Stimulated activated CD8-positive, alpha-beta memory T cell treated with anti-CD3 and anti-CD28 coated beads, Interleukin-4, amount 100 ng/mL, for 1 hour (primary cell): ENCODE results near the gene CLRN1.

Experiments used
- DNase-seq, 2 donors: peaks; one replicate each; pipeline ENCODE4 v3.0.0-alpha.2; 2020; ENCODE audit warnings: low read depth in 2 of 2, low spot score in 1 of 2

The CLRN1 gene

GRCh38 chr3:150978566-150979148 lies 6.1 kb upstream of the CLRN1 start:
- no peak for DNase-seq

GRCh38 chr3:150975992-150976368 lies 3.5 kb upstream of the CLRN1 start:
- DNase-seq, result no peak

- DNase-seq, result no peak
Observed at GRCh38 chr3:150975086-150975991, 2.8 kb upstream of the CLRN1 start.

DNA sequence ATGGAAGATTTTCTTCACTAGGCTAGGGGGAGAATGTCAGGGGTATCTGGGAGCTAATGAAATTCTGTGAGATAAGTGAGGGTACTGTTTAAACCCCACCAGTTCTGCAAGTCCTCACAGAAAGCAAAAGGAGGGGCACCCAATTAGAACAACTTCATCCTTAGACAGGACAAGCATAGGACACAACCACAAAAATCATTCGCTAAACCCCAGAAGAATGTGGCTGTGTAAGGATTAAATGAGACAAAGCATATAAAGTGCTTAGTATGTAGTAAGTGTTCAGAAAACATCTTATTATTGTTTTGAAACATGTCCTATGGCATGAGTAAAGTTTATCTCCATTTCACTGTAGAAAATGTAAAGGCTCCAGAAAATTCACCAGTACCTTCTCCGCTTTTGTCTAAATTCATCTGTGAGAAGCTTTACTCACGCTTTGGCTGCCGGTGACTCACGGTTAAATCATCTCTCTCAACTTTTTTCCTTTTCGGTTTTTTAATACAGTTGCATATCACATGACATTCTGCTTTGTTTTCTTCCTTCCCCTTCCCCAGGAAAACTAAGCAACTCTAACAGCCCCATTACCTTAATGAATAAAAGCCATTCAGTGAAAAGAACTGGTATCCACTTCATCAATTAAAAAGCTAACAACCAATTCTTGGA lies 1.7 kb downstream of the CLRN1 start:
- DNase-seq, result no peak

DNA sequence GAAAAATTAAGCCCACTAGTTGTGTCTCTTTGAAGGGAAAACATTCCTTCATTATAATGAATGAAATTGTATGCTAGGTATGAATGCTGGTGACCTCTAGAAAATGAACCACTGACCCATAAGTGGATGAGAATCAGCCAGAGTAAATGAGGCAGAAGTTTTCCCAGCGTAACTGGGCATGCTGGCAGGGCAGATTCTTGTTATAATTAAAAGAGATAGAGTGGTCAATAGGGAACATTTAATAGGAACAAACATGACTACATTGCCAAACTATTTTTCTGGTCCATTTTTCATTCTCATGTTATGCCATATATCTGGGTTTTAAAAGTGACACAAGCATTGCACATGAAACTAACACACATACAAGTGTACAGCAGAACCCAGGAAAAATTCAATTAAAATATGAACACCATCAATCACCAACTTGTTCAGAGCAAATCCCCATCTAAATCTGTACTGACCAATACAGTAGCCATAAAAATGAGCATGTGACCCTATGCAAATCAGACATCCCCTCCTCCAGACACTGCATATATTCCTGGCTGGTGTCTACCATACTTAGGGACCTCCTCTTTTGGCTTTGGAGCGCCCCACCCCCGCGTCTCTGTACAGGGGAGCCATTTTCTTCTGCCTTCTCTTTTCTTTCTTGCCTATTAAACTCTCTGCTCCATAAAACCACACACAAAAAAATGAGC lies 4.0 kb downstream of the CLRN1 start:
- no peak for DNase-seq

DNA sequence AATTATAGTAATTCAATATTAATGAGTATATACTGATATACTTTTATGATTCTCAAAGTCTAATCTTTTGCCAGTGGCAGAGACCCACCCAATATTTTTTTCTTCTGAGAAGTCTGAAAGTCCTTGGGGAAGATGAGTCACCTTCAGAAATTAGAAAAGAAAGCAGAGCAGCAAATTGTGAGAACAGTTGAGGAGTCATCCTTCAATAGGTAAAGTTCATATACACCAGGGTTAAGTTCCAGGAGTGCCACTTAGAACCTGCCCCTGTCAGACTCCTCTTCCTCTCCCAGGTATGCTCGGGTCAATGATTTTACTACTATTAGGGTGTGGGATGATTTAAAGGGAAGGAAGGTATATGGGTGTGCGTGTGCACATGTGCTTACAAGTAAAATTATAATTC lies 7.1 kb downstream of the CLRN1 start:
- no peak for DNase-seq

DNA sequence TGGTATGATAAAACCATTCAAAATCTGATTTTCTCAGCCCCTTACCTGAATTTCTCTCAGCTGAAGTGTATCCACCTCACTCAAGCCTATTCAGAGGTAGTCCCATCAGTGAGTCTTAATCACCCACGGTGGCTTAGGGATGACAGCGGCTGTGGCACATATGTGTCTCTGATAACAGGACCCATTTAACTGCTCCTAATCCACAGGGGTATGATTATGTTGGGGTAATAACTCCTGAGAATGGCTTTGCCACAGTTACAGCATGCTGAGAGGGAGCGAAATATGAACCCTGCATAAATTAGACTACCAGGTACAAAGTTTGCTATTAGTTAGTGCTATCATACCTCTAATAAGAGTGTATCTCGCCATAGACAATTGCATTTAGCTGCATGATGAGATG lies 10.6 kb downstream of the CLRN1 start:
- DNase-seq, result no peak

DNA sequence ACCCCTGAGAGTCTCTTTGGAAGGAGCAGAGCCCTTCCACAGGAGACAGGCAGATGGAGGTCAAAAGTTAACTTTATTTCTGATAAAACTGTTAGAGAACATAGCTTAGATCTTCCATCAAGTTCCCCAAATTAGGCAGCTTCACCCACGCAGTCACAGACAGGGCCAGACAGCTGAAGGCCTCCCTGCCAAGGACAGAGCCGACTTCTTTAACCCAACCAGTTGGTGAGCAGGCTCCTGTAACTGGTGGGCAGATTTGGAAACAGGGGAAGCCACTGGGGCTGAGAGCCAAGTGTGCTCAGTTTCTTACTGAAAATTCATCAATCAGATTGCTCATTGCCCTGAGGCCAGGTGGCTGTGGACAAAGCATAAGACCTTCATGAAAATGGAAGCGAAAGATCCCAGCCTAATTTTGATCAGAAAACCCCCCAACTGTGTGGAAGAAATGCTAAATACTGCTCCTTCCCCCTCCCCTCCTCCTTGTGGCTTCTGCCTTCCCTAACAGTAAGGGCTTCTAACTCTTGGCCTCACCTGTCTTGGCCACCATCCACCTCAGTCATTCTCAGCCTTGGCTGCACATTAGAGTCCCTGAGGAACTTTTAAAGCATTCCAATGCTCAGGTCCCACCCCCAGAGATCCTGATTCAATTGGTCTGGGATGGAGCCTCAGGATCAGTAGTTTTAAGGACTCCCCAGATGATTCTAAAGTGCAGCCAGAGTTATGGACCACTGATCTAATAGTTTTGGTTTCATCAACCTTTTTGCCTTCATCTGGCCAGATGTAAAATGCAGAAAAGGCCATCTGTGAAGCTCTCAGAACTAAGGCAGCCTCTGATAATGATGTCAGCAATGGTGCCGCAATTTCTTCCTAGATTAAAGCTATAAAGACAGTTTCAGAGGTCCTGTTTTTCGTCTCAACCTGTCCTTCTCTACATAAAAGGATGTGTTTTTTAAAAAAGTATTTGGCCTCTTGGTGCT lies 11.5 kb downstream of the CLRN1 start:
- DNase-seq, result no peak

DNA sequence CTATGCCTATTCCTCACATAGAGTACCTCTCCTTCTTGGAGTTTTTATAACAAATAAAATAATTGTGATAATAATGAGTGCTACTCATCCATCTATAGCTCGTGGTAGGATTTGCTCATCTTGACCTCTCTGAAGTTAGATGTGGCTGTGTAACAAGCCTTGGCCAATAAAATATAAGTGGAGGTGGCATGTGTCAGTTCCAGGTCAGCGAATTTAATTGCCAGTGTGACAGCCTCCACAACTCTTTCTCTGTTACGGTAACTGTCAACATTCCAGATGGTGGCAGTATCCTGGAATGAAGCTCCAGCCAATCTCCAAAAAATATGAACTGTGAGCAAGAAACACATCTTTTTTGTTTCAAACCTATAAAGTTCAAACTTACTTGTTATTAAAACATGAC lies 13.8 kb downstream of the CLRN1 start:
- no peak for DNase-seq

DNA sequence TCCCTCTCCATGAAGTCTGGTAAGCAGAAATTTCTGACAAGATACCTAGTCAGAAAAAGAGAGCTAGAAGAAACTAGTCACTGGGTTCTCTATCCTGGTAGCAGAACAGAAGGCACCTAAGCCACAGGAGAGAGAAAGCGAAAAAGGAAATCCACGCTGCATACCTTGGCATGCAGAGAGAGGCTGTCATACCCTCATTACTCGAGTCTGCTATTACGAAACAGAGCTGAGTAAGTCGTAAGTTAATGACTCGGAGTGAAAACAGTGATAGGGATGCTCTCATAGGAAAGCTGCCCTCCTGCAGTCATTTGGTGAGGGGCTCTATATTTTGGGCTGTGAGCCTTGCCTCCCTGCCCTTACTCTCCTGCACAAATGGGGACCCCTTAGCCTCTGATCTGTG lies 16.2 kb downstream of the CLRN1 start:
- no peak for DNase-seq

- no peak for DNase-seq
Observed at GRCh38 chr3:150951923-150952322, 20.6 kb downstream of the CLRN1 start.

DNA sequence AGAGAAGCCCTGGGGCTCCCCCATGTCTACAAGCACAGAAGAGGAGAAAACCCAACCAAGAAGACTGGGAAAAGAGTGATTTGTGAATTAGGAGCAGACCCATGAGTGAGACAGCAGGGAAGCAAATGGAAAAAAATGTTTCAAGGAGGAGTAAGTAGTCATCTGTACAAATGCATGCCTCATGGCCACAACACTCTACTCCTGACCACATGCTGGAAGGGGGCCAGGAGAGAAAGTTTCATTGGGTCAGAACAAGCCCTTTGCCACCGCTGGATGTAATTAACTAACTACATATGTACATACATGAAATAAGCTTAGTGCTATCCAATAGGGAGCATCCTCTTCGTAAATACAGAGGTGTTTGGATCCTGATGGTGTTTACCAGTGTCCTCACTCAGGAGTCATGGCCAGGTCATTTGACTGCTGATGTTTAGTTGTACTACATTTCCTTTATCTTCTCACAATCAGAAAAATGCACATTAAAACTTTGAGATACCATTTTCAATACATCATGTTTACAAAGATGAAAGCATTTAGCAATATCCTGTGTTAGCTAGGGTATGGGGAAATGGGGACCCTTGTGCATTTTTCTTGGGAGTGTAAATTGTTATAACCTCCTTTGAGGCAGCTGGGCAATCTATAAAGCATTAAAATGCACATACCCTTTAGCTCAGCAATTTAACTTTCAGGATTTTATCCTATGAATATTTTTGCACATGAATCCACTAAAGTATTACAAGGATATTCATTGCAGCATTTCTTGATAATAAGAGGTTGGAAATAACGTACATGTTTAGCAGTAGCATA lies 27.1 kb downstream of the CLRN1 start:
- DNase-seq, result no peak

GRCh38 chr3:150942221-150942620 lies 30.3 kb downstream of the CLRN1 start:
- DNase-seq, result no peak

GRCh38 chr3:150936693-150937092 lies 35.8 kb downstream of the CLRN1 start:
- DNase-seq, result no peak

DNA sequence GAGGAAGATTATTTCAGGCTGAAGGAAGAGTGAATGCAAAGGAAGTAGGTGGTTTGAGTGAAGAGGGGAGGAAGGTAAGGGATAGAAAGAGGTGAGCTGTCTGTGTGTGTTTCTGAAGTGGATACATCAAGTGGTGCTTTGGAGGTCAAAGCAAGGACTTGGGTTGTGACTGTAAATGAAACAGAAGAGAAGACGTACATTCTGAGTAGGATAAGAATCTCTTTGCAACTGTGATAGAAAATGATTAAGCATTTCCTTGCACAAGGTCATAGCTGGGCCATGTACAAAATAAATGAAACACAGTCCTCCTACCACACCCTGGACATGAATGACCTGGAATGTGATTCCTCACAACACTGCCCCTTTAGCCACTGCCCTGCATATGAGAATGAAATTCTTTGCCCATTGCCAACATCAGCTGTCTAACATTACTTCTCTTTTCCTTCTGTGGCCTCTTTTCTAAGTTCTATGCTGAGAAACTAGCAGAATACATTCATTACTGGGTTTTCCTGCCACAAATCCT lies 39.0 kb downstream of the CLRN1 start:
- DNase-seq, result no peak

DNA sequence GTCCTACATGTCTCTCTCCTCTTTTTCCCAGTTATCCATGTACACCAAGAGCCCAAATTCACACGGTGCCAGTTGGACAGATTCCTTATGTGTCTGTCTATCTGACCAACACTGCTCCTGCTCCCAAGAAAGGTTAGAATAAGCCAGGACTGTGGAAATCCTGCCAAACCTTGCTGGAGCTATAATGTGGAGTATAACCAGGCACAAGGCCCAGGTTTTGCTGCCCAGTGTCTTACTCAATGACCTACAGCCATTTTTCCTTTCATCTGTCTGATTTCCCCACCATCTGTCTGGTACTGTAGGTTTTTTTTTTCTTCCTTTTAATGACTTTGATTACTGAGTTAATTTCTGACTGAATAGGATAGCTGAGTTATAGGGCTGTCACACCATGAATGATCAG lies 40.8 kb downstream of the CLRN1 start:
- no peak for DNase-seq

DNA sequence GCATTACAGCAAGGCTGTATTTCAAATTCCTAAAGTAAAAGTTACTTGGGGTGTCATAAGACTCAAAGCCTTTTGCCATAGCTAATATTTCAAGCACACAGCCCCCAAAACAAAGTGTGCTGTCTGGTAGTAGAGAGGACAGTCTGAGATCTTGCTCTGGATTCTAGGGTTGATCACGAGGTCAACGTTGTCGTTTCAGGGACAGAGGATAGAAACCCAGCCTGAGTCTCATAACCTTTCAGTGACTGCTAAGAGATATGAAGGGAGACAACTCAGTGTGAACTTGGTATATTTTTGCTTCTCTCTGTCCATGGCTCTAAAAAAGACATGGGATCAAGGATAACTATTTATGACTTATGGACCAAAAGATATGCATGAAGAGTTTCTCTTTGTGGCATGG lies 41.7 kb downstream of the CLRN1 start:
- DNase-seq, result no peak

DNA sequence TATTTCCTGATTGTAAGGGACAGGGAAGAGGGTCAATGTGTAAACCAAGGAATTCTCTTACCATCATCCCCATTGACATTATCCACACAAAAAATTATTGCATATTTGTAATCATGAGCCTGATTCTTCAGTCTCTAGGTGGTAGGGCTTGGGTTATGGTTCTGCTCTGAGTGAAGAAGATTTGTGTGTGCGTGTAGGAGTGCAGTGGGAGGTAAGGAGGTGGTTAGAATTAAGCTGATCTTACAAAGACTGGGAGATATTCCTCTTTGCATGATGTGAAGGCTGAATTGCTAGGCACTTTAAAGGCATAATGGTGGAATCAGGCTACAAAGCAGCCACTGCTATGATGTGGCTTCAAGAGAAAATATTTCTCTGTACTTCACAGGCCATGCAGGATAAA lies 44.3 kb downstream of the CLRN1 start:
- no peak for DNase-seq

- DNase-seq, result no peak
Observed at GRCh38 chr3:150926328-150926727, 46.2 kb downstream of the CLRN1 start.
